Measurements from ENCODE around the gene BTRC. TPM values are rescaled to one million over a fixed set of nuclear protein-coding genes. Genes with fewer than 3 reads are reported as not detected.

The BTRC gene
- total RNA-seq, 1 experiment from 2014 or later: 29.1 TPM

- CTCF ChIA-PET: interaction anchor here (2.2 kb wide), 1 partner anchor 337 kb away, joined by 7 read pairs; no protein-coding TSS in a partner anchor
- BruUV-seq (replicated peaks): no TSS peak
Observed at GRCh38 chr10:101550965-101551364, 197.0 kb downstream of the BTRC start.

More at GRCh38 chr10:101550965-101551364, 197.0 kb downstream of the BTRC start:
- H3K4me3 ChIP-seq (replicated peaks in 1 of 2; ENCODE audit: low read depth in 1 of 2, low read length in 2 of 2): no peak overlapping the region
- ATAC-seq (no peak), DNase-seq (ENCODE audit: low read depth, low spot score) (no peak)
- no peak overlapping the region for H2AFZ ChIP-seq (ENCODE audit: low read depth, low read length, poor library complexity, severe bottlenecking)
- no peak overlapping the region for H3K27ac ChIP-seq (ENCODE audit: low read depth, low read length)
- H3K27me3 ChIP-seq (ENCODE audit: insufficient read depth, low read length): no peaks in the 10 kb centered on the region
- no peaks in the 10 kb centered on the region for H3K9me3 ChIP-seq (ENCODE audit: control insufficient read depth in 1 of 2, insufficient read depth in 1 of 2, low read depth in 1 of 2, low read length in 2 of 2)
- H3K4me1 ChIP-seq (ENCODE audit: control insufficient read depth in 1 of 2, insufficient read depth in 2 of 2, low read length in 2 of 2): no peaks in the 10 kb centered on the region
- H3K36me3 ChIP-seq (ENCODE audit: control insufficient read depth in 1 of 2, insufficient read depth in 2 of 2, low read length in 2 of 2): peaks cover 0 to 7% of the 10 kb centered on the region in 2 experiments; a peak in 1 of 4 replicates
- POLR2A ChIA-PET: no interaction called here
- H3K4me2 ChIP-seq (ENCODE audit: low read length): no peak overlapping the region
- H4K20me1 ChIP-seq (ENCODE audit: insufficient read depth): no peaks in the 10 kb centered on the region
- no peak overlapping the region for H3K9ac ChIP-seq (ENCODE audit: low read length)
- no peaks in the 10 kb centered on the region for H3K9me2 ChIP-seq (ENCODE audit: insufficient read depth)
- intact Hi-C loops (cut with micrococcal nuclease): no loop called here
- TF ChIP-seq EZH2phosphoT487 (IDR thresholded peaks at IDR 0.05; ENCODE audit: borderline replicate concordance): no peak
- TF ChIP-seq, protein P1, sequence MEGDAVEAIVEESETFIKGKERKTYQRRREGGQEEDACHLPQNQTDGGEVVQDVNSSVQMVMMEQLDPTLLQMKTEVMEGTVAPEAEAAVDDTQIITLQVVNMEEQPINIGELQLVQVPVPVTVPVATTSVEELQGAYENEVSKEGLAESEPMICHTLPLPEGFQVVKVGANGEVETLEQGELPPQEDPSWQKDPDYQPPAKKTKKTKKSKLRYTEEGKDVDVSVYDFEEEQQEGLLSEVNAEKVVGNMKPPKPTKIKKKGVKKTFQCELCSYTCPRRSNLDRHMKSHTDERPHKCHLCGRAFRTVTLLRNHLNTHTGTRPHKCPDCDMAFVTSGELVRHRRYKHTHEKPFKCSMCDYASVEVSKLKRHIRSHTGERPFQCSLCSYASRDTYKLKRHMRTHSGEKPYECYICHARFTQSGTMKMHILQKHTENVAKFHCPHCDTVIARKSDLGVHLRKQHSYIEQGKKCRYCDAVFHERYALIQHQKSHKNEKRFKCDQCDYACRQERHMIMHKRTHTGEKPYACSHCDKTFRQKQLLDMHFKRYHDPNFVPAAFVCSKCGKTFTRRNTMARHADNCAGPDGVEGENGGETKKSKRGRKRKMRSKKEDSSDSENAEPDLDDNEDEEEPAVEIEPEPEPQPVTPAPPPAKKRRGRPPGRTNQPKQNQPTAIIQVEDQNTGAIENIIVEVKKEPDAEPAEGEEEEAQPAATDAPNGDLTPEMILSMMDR (IDR thresholded peaks at IDR 0.05 in 2 of 3, conservative IDR thresholded peaks at IDR 0.05 in 1 of 3; ENCODE audit: borderline replicate concordance in 1 of 3, insufficient read depth in 1 of 3, low read depth in 2 of 3, low read length in 2 of 3): no peak
- TF ChIP-seq SRF (IDR thresholded peaks at IDR 0.05; ENCODE audit: low read depth): no peak
- no peak for TF ChIP-seq YY1 (IDR thresholded peaks at IDR 0.05; ENCODE audit: extremely low read depth, insufficient replicate concordance, low read depth, low read length)
- no peak for TF ChIP-seq ELF1 (IDR thresholded peaks at IDR 0.05; ENCODE audit: borderline replicate concordance, low read depth)
- no peak for TF ChIP-seq FOSL1 (IDR thresholded peaks at IDR 0.05; ENCODE audit: low read depth)
- no peak for TF ChIP-seq SP1 (IDR thresholded peaks at IDR 0.05; ENCODE audit: low read depth)
- TF ChIP-seq RAD21 (IDR thresholded peaks at IDR 0.05; ENCODE audit: low read depth): no peak
- TF ChIP-seq POLR2A (IDR thresholded peaks at IDR 0.05; ENCODE audit: borderline replicate concordance, extremely low read depth, insufficient read depth, insufficient read length): no peak
- TF ChIP-seq CBX3 (IDR thresholded peaks at IDR 0.05; ENCODE audit: low read depth): no peak
- no peak for TF ChIP-seq MAX (IDR thresholded peaks at IDR 0.05)
- TF ChIP-seq, protein P2, sequence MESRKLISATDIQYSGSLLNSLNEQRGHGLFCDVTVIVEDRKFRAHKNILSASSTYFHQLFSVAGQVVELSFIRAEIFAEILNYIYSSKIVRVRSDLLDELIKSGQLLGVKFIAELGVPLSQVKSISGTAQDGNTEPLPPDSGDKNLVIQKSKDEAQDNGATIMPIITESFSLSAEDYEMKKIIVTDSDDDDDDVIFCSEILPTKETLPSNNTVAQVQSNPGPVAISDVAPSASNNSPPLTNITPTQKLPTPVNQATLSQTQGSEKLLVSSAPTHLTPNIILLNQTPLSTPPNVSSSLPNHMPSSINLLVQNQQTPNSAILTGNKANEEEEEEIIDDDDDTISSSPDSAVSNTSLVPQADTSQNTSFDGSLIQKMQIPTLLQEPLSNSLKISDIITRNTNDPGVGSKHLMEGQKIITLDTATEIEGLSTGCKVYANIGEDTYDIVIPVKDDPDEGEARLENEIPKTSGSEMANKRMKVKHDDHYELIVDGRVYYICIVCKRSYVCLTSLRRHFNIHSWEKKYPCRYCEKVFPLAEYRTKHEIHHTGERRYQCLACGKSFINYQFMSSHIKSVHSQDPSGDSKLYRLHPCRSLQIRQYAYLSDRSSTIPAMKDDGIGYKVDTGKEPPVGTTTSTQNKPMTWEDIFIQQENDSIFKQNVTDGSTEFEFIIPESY (IDR thresholded peaks at IDR 0.05; ENCODE audit: extremely low read depth, insufficient replicate concordance, low read length): no peak
- TF ChIP-seq POLR2AphosphoS5 (IDR thresholded peaks at IDR 0.05; ENCODE audit: low read depth, low read length): no peak
- H3K79me2 ChIP-seq (ENCODE audit: insufficient read depth, low read length): no peaks in the 10 kb centered on the region
- RAD21 ChIA-PET (ENCODE audit: low non-redundant PET in 1 of 2, low total read pairs in 2 of 2, uncharacterized antibody in 2 of 2, unreplicated experiment in 2 of 2): no interaction called here

Measured in HCT116 (cell line).